CD1c-positive myeloid dendritic cell (primary cell): ENCODE data around the gene SLC5A1.
"Not testable (repeated sequence)": the region's sequence is repeated elsewhere in the genome, so short reads cannot be mapped to it uniquely, and the experiment has no call there.

Experiments
- DNase-seq: peaks from one replicate; pipeline ENCODE4 v3.0.0-alpha.2; 2016; ENCODE audit errors: extremely low spot score

The SLC5A1 gene

GRCh38 chr22:32144496-32145274 lies 101.6 kb downstream of the SLC5A1 start:
- peak; percentile 88 for DNase-seq

DNA sequence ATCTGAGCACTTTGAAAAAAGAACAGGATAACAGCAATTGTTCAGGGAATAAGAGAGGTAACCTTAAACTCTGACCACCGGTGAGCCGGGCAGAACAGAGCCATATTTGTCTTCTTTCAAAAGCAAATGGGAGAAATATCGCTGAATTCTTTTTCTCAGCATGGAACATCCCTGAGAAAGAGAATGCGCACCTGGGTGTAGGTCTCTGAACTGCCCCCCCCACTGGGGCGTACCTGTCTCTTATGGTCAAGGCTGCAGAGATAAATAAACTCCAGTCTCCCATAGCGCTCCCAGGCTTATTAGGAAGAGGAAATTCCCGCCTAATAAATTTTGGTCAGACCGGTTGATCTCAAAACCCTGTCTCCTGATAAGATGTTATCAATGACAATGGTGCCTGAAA lies 104.1 kb downstream of the SLC5A1 start:
- DNase-seq = not testable (repeated sequence)

- DNase-seq = peak; percentile 53
Measured at GRCh38 chr22:32148372-32148771, 105.3 kb downstream of the SLC5A1 start.

- peak; percentile 49 for DNase-seq
Measured at GRCh38 chr22:32150647-32151046, 107.6 kb downstream of the SLC5A1 start.

DNA sequence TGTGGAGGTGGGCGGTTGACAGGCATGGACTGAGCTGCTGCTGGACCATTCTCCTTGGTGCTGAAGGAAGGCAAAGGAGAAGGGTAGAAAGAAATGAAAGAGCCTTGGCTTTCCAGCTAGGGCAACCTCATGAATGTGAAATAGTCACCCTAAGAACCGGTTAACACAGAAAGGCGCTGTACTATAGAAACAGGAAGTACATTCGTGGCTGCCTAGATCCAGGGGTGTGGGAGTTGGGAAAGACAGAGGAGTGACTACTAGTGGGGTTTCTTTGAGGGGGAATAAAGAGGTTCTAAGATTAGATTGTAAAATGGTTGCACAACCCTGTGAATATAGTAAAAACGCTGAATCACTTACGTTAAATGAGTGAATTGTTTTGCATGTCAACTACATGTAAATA lies 108.6 kb downstream of the SLC5A1 start:
- peak; percentile 44 for DNase-seq

- DNase-seq = not testable (repeated sequence)
Measured at GRCh38 chr22:32154727-32155126, 111.7 kb downstream of the SLC5A1 start.

GRCh38 chr22:32157632-32158031 lies 114.6 kb downstream of the SLC5A1 start:
- DNase-seq = not testable (repeated sequence)

GRCh38 chr22:32158712-32159533 lies 115.9 kb downstream of the SLC5A1 start, which contains the start of gene C22orf42:
C22orf42 (minus strand) TSS chr22:32159303; CDS start chr22:32159215, 88 bp downstream.
- no peak for DNase-seq

GRCh38 chr22:32160411-32160810 lies 117.3 kb downstream of the SLC5A1 start:
- DNase-seq = not testable (repeated sequence)
